Measurements from ENCODE around the gene MAPK8.
A peak's percentile ranks its signal among the peaks of the same experiment; 100 is the strongest.

The MAPK8 gene

DNA sequence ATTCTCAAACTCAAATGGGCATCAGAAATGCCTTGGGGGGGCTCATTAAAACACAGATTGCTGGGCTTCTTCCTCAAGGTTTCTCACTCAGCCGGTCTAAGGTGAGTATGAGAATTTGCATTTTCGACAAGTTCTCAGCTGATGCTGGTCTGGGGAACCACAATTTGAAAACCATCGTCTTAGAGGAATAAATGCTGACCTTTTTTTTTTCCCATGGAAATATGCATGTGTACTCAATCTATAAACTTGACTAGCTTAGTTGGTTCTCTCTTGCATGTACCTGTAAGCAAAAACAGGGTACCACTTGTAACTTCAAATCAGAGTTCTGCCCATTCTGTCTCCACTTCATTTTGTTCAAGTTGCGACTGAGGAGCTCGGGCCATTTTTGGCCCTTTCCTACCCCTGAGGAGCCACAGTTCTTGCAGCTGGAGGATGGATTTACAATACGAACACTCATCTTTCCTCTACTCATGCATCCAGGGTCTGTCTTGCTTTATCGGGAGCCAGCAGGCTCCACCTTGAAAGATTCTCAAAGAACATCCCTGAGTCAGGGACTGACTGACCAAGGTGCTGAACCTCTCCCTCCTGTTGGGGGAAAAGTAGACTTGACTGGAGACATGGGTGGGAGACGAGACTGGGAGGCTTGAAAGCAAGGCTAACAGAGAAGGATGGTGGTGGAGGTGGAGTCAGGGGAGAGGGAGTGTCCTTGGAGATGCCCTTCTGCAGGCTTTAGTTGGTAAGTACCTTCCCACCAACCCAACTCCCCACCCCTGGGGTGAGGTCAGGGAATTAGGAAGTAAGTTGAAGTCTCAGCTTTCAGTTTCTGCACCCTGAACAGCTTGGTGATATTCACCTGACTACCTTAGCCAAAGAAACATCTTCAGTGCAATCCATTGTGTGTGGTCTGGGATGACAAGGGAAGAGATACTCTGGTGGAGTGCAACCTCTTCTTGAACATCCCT lies 3.7 kb upstream of the MAPK8 start:
- TF ChIP-seq, protein P1, sequence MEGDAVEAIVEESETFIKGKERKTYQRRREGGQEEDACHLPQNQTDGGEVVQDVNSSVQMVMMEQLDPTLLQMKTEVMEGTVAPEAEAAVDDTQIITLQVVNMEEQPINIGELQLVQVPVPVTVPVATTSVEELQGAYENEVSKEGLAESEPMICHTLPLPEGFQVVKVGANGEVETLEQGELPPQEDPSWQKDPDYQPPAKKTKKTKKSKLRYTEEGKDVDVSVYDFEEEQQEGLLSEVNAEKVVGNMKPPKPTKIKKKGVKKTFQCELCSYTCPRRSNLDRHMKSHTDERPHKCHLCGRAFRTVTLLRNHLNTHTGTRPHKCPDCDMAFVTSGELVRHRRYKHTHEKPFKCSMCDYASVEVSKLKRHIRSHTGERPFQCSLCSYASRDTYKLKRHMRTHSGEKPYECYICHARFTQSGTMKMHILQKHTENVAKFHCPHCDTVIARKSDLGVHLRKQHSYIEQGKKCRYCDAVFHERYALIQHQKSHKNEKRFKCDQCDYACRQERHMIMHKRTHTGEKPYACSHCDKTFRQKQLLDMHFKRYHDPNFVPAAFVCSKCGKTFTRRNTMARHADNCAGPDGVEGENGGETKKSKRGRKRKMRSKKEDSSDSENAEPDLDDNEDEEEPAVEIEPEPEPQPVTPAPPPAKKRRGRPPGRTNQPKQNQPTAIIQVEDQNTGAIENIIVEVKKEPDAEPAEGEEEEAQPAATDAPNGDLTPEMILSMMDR (IDR thresholded peaks at IDR 0.05; ENCODE audit: insufficient read depth, low read length, poor library complexity, severe bottlenecking) = no peak
- Histone ChIP-seq H3K4me3 (replicated peaks; ENCODE audit: low read depth, low read length) (no peak overlapping the region), H3K27me3 (replicated peaks; ENCODE audit: control insufficient read depth, insufficient read depth, low read length) (no peaks in the 10 kb centered on the region), H3K36me3 (ENCODE audit: control insufficient read depth, insufficient read depth, low read length) (no peaks in the 10 kb centered on the region)
- no peak for DNase-seq (ENCODE audit: extremely low read depth, insufficient read length)

DNA sequence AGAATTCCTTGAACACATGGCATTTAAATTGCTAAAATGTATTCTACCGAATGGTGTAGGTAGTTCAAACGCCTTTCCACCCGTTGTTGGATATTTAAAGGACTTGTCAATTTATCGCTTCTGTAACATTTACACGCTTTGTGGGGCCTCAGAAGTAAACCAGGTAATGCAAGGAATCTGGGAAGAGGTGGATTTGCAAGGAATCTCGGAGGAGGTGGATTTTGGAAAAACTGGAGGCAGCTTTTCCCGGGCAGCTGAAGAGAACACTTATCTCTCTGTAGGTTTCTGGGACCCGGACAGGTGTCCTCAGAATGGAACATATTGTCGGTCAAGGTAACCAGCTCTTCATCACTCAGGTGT lies 592 bp upstream of the MAPK8 start:
- H3K4me3 ChIP-seq (replicated peaks; ENCODE audit: low read depth, low read length) = peak overlapping the region; percentile 27
- no peak for DNase-seq (ENCODE audit: extremely low read depth, insufficient read length)
- H3K36me3 ChIP-seq (ENCODE audit: control insufficient read depth, insufficient read depth, low read length) = no peaks in the 10 kb centered on the region
- TF ChIP-seq, protein P1 (IDR thresholded peaks at IDR 0.05; ENCODE audit: insufficient read depth, low read length, poor library complexity, severe bottlenecking) = no peak
- no peaks in the 10 kb centered on the region for H3K27me3 ChIP-seq (replicated peaks; ENCODE audit: control insufficient read depth, insufficient read depth, low read length)

DNA sequence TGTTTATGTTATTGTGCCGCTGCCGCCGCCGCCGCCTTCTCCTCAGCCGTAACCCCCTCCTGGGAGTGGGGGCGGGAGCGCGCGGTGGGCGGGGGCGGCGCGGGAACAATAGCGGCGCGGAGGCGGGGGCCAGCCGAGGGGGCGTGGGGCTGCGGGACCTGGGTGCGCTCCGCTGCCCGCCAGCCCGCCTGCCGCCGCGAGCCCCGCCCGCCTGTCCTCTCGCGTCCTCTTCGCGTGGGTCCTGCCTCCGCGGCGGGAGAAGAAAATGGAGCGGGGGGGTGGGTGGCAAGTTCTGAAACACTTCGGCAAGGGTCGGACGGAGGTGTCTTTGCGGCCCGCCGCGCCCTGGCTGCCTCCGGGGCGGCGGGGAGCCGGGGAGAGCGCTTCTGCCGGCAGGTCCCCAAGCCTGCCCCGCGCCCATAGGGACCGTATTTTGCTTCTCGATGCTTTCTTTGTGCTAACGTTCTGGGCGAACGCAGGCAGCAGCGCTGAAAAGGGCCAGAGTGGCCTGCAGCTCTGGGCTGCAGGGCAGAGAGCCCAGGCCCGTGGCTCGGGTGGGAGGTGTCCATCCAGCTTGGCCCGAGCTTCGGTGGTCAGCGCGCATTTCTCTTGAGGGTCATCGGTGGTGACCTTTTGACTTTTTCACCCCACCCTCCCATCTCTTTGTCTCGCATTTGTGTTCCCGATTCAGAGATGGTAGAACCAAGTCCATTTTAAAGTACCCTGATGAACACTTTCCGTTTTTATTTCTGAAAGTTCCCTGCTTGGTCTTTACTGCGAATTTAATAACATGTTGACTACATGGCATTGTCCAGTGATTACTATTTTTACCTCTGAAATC lies 613 bp downstream of the MAPK8 start:
- Histone ChIP-seq H3K4me3 (replicated peaks; ENCODE audit: low read depth, low read length) (peak overlapping the region; percentile 79), H3K36me3 (ENCODE audit: control insufficient read depth, insufficient read depth, low read length) (no peaks in the 10 kb centered on the region), H3K27me3 (replicated peaks; ENCODE audit: control insufficient read depth, insufficient read depth, low read length) (no peaks in the 10 kb centered on the region)
- TF ChIP-seq, protein P1 (IDR thresholded peaks at IDR 0.05; ENCODE audit: insufficient read depth, low read length, poor library complexity, severe bottlenecking) = no peak
- DNase-seq (ENCODE audit: extremely low read depth, insufficient read length) = no peak

DNA sequence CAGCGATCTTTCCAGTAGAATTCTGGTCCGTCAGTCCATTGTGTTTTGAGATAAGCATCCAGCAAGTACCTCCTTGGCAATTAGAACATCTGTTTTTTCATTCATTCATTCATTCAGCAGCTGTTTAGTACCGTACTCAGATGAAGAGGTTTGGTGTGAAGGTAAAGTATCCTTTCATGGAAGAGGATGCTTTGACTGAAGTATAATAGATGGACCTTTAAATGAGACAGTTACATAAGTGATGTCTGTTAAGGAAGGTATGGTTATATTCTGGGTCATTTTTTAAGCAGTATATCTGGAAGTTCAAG lies 1.2 kb downstream of the MAPK8 start:
- Histone ChIP-seq H3K4me3 (replicated peaks; ENCODE audit: low read depth, low read length) (peak overlapping the region; percentile 79), H3K27me3 (replicated peaks; ENCODE audit: control insufficient read depth, insufficient read depth, low read length) (no peaks in the 10 kb centered on the region)
- DNase-seq (ENCODE audit: extremely low read depth, insufficient read length) = no peak

DNA sequence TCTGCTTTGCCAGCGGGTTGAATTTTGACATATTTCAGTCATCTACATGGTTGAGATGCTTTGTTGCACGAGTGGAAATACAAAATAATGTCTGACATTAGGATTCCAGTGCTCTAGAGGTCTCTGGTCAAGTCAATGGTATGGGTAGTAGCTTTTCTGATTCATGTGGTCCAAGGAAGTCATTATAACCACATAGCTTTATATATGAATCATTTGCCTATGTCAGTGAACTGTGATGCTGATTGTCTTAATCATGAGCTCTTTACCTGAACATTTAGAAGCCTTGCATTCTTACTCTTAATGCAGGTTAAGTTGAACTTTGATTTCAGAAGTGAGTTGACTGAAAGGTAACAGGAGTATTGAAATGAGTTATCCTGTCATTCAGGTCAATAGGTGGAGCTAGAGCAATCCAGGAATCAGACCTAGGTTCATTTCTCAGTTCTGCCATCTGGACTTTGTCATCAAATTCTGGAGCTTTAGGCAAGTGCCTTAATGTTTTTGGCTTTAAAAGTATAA lies 3.3 kb downstream of the MAPK8 start:
- Histone ChIP-seq H3K36me3 (ENCODE audit: control insufficient read depth, insufficient read depth, low read length) (no peaks in the 10 kb centered on the region), H3K4me3 (replicated peaks; ENCODE audit: low read depth, low read length) (no peak overlapping the region), H3K27me3 (replicated peaks; ENCODE audit: control insufficient read depth, insufficient read depth, low read length) (no peaks in the 10 kb centered on the region)
- no peak for DNase-seq (ENCODE audit: extremely low read depth, insufficient read length)
- TF ChIP-seq, protein P1 (IDR thresholded peaks at IDR 0.05; ENCODE audit: insufficient read depth, low read length, poor library complexity, severe bottlenecking) = peak; percentile 47

More for the DNA sequence above, 1.2 kb downstream of the MAPK8 start:
- no peaks in the 10 kb centered on the region for H3K36me3 ChIP-seq (ENCODE audit: control insufficient read depth, insufficient read depth, low read length)
- TF ChIP-seq, protein P1 (IDR thresholded peaks at IDR 0.05; ENCODE audit: insufficient read depth, low read length, poor library complexity, severe bottlenecking) = no peak
